Measurements from ENCODE around the gene ARHGAP15. TPM values are rescaled to one million over a fixed set of nuclear protein-coding genes. Genes with fewer than 3 reads are reported as not detected.

Gene ARHGAP15
- total and polyA plus RNA-seq, 8 donors, result 0.69 to 5.2 (median 1.5) TPM

DNA sequence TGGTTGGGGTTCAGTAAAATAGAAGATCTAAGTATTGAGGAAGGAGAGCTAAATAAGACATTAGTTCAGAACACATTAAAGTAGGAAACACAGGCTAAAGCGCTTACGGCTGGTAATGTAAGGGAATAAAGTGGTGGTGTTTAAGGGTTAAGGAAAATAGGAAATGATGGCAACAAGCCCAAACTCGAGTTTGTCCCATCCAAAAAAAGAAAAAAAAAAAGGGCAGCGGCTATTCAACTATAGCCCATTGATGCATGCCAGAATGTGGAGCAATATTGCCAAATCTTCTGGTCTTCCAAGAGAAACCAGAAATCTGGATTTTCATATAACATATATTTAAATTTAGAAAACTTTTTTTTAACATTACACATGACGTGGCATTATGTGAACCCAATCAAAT lies 161.0 kb downstream of the ARHGAP15 start:
- H3K4me1 ChIP-seq, result no peaks in the 10 kb centered on the region
- ATAC-seq (no peak), DNase-seq (no peak), FAIRE-seq (no peak)
- H3K27me3 ChIP-seq, result no peaks in the 10 kb centered on the region
- intact Hi-C loops (cut with DNase I), result no loop called here
- WGBS, 2 donors, result 58 to 62% methylated on average over 5 of the region's 5 CpGs
- no peak overlapping the region for H3K4me3 ChIP-seq
- H3K9me3 ChIP-seq, result no peaks in the 10 kb centered on the region
- no peak overlapping the region for H3K27ac ChIP-seq
- TF ChIP-seq, protein P1, sequence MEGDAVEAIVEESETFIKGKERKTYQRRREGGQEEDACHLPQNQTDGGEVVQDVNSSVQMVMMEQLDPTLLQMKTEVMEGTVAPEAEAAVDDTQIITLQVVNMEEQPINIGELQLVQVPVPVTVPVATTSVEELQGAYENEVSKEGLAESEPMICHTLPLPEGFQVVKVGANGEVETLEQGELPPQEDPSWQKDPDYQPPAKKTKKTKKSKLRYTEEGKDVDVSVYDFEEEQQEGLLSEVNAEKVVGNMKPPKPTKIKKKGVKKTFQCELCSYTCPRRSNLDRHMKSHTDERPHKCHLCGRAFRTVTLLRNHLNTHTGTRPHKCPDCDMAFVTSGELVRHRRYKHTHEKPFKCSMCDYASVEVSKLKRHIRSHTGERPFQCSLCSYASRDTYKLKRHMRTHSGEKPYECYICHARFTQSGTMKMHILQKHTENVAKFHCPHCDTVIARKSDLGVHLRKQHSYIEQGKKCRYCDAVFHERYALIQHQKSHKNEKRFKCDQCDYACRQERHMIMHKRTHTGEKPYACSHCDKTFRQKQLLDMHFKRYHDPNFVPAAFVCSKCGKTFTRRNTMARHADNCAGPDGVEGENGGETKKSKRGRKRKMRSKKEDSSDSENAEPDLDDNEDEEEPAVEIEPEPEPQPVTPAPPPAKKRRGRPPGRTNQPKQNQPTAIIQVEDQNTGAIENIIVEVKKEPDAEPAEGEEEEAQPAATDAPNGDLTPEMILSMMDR (IDR thresholded peaks at IDR 0.05), result no peak
- no peaks in the 10 kb centered on the region for H3K36me3 ChIP-seq

DNA sequence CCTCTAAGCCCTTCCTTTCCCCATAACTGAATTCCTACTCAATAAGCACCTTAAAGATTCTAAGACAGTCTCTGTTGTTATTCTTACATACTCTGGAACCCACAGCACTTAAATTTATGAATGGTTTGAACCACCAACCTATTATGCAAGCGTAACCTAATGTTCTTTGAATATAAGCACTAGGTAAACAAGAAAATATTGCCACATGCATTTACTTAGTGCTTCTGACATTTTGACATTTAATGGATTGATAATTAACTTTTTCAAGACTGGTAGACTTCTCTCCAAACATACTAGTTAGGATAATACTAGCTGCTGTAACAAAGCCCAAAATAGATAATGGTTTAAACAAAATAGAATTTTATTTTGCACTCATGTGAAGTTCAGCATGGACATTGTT lies 164.8 kb downstream of the ARHGAP15 start:
- TF ChIP-seq, protein P1 (IDR thresholded peaks at IDR 0.05), result no peak
- no peak overlapping the region for H3K27ac ChIP-seq
- no peak overlapping the region for H3K4me3 ChIP-seq
- no peaks in the 10 kb centered on the region for H3K27me3 ChIP-seq
- H3K9me3 ChIP-seq, result no peaks in the 10 kb centered on the region
- H3K4me1 ChIP-seq, result no peaks in the 10 kb centered on the region
- no peak for DNase-seq
- FAIRE-seq, result no peak
- 48 to 60% methylated on average over 1 of the region's 1 CpG for WGBS, 2 donors
- no peaks in the 10 kb centered on the region for H3K36me3 ChIP-seq
- ATAC-seq, result no peak
- intact Hi-C loops (cut with DNase I), result no loop called here

DNA sequence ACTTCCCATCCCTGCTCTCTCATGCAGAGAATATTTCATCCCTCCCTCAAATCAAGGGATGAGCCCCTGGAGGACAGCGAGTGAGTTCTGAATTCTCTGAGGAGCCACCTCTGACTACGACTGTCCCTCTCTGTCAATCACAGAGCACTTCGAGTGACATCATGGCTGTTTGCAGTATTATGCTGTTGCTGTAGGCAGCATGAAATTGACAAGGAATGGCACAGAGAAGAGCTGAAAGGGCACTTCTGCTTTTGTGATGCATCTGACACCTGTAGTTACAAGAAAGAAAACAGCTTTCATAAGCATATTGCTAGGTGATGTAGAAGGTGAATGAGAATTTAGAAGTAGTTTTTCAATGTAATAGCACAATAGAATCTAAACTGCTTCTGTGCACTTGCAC lies 166.9 kb downstream of the ARHGAP15 start:
- no peak for FAIRE-seq
- no peak for ATAC-seq
- Histone ChIP-seq H3K9me3 (no peaks in the 10 kb centered on the region), H3K4me3 (no peak overlapping the region), H3K27me3 (no peaks in the 10 kb centered on the region), H3K4me1 (no peaks in the 10 kb centered on the region), H3K27ac (no peak overlapping the region), H3K36me3 (no peaks in the 10 kb centered on the region)
- DNase-seq, result no peak
- intact Hi-C loops (cut with DNase I), result no loop called here
- TF ChIP-seq, protein P1 (IDR thresholded peaks at IDR 0.05), result no peak
- WGBS, 2 donors, result 74 to 80% methylated on average over 3 of the region's 3 CpGs

DNA sequence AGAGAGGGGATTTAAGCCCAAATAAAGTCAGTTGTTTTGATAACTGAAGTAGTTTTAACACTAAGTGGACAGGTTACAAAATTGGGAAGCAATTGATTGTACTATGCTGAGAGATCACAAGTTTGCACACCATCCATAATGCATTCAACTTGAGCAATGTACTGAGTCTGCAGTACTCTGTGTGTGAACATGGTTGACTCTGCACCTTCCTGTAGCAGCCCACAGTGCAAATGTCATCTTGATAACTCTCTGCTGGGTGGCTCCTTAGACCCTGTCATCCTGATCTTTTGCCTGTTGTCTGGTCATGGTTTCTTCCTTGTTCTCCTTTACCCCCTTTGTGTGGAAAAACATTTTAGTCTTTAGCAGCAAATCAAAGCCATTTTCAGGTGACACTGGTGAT lies 168.0 kb downstream of the ARHGAP15 start:
- TF ChIP-seq, protein P1 (IDR thresholded peaks at IDR 0.05), result no peak
- intact Hi-C loops (cut with DNase I), result no loop called here
- Histone ChIP-seq H3K4me1 (no peaks in the 10 kb centered on the region), H3K27ac (no peak overlapping the region), H3K36me3 (no peaks in the 10 kb centered on the region), H3K9me3 (no peaks in the 10 kb centered on the region), H3K27me3 (no peaks in the 10 kb centered on the region), H3K4me3 (no peak overlapping the region)
- DNase-seq (no peak), ATAC-seq (no peak), FAIRE-seq (no peak)

DNA sequence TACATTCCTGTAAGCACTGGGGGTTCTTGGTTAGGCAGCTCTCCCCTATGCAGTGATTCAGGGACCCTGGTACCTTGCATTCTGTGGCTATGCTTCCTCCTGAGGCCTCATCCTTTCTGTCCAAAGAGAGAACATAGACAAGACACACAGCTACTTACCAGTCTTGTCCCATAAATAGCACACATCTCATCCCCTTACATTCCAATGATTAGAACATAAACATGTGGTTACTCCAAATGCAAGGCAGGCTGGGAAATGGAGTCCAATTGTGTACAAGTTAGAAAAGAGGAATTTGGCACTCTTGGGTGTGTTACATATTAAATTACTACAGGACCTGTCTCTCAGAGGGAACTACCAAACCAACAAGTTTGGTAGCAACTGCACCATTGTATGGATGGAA lies 171.3 kb downstream of the ARHGAP15 start:
- H3K9me3 ChIP-seq, result no peaks in the 10 kb centered on the region
- no peak for FAIRE-seq
- no peak for DNase-seq
- TF ChIP-seq, protein P1 (IDR thresholded peaks at IDR 0.05), result no peak
- no peaks in the 10 kb centered on the region for H3K27me3 ChIP-seq
- no peaks in the 10 kb centered on the region for H3K36me3 ChIP-seq
- H3K27ac ChIP-seq, result no peak overlapping the region
- H3K4me1 ChIP-seq, result no peaks in the 10 kb centered on the region
- H3K4me3 ChIP-seq, result no peak overlapping the region
- intact Hi-C loops (cut with DNase I), result no loop called here
- ATAC-seq, result no peak
